Vagina (tissue), 2 donors: ENCODE measurements around the gene PHF21B.

ENCODE experiments used
- POLR2A ChIP-seq, 2 donors: fragments of 450-650 bp; IDR thresholded peaks; one replicate each; pipeline ENCODE4 v1.6.1; 2017; ENCODE audit warnings: antibody characterized with exemption in 2 of 2, mild to moderate bottlenecking in 2 of 2, moderate library complexity in 2 of 2
- POLR2AphosphoS5 ChIP-seq, 2 donors: sonication (generic); formaldehyde crosslinking; IDR thresholded peaks; one replicate each; pipeline ENCODE4 v1.9.0; 2017; ENCODE audit warnings: antibody characterized with exemption in 2 of 2, mild to moderate bottlenecking in 2 of 2, low read depth in 1 of 2; ENCODE audit not compliant: insufficient read depth in 1 of 2
- TF ChIP-seq, protein P1 (sequence below), 3 experiments: fragments of 450-650 bp in 2 of 3; fragments of 200-600 bp in 1 of 3; sonication (generic) in 1 of 3; IDR thresholded peaks; one replicate each; pipeline ENCODE4 v1.5.1; 2017 to 2019; ENCODE audit warnings: antibody characterized with exemption in 3 of 3, mild to moderate bottlenecking in 2 of 3, moderate library complexity in 2 of 3

DNA sequence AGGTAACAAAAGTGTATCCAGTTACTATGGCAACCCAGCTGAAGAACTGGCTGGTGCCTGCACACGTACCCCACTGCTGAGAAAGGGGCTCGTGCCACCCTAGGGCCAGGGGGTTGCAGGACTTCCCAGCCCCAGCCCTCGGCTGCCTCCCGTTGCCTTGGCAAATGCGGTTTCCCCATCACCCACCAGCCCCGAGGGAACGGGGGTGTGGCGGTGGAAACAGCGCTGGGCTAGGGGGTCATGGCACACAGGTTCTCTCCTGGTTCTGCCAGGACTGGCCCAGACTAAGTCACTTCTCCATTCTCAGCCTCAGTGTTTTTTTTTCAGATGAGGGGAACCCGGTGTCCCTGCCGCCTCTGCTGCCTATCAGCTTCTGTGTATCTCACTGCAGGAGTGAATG is 27.9 kb downstream of the PHF21B start:
- TF ChIP-seq POLR2A (IDR thresholded peaks at IDR 0.05) (no peak), POLR2AphosphoS5 (IDR thresholded peaks at IDR 0.05; ENCODE audit: insufficient read depth in 1 of 2, low read depth in 1 of 2) (no peak)
- TF ChIP-seq, protein P1, sequence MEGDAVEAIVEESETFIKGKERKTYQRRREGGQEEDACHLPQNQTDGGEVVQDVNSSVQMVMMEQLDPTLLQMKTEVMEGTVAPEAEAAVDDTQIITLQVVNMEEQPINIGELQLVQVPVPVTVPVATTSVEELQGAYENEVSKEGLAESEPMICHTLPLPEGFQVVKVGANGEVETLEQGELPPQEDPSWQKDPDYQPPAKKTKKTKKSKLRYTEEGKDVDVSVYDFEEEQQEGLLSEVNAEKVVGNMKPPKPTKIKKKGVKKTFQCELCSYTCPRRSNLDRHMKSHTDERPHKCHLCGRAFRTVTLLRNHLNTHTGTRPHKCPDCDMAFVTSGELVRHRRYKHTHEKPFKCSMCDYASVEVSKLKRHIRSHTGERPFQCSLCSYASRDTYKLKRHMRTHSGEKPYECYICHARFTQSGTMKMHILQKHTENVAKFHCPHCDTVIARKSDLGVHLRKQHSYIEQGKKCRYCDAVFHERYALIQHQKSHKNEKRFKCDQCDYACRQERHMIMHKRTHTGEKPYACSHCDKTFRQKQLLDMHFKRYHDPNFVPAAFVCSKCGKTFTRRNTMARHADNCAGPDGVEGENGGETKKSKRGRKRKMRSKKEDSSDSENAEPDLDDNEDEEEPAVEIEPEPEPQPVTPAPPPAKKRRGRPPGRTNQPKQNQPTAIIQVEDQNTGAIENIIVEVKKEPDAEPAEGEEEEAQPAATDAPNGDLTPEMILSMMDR (IDR thresholded peaks at IDR 0.05) = no peak
